A549 treated with GW870086 at 1 μM for 4 hours (cell line): Measurements from ENCODE around the gene TESMIN. TPM values are rescaled to one million over a fixed set of nuclear protein-coding genes. Genes with fewer than 3 reads are reported as not detected.

Experiments
- total RNA-seq: library from RNA; stranded (reverse); fragments of 200-300 nt; extraction: Qiagen RNA extraction; gene quantifications from 5 replicates; pipeline ENCODE4 v1.2.3, GENCODE V29; 2022; ENCODE audit warnings: low read depth

TESMIN gene, protein sequence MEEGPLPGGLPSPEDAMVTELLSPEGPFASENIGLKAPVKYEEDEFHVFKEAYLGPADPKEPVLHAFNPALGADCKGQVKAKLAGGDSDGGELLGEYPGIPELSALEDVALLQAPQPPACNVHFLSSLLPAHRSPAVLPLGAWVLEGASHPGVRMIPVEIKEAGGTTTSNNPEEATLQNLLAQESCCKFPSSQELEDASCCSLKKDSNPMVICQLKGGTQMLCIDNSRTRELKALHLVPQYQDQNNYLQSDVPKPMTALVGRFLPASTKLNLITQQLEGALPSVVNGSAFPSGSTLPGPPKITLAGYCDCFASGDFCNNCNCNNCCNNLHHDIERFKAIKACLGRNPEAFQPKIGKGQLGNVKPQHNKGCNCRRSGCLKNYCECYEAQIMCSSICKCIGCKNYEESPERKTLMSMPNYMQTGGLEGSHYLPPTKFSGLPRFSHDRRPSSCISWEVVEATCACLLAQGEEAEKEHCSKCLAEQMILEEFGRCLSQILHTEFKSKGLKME
- total RNA-seq: 4.3 to 6.8 TPM (median 5.7 TPM) in 5 replicates

GRCh38 chr11:68751331-68751856, at the start of gene TESMIN:
TESMIN (minus strand) TSS chr11:68751520; CDS start chr11:68750660, 860 bp downstream.

GRCh38 chr11:68684385-68685356, 66.6 kb downstream of the TESMIN start, which contains the start of gene GAL:
GAL (plus strand) TSS chr11:68684544; CDS start chr11:68684924, 380 bp downstream.

Other genes with a start within 250 kb of the TESMIN start
- gene GAL, start 67.0 kb downstream of the TESMIN start, total RNA-seq: 10.8 to 23.8 TPM (median 17.0 TPM) in 5 replicates
- 27.3 to 31.7 TPM (median 30.9 TPM) in 5 replicates for gene CPT1A, start 90.4 kb upstream of the TESMIN start, total RNA-seq
- 128 to 148 TPM (median 137 TPM) in 5 replicates for gene MRPL21, start 152.3 kb upstream of the TESMIN start, total RNA-seq
- gene IGHMBP2, start 152.4 kb upstream of the TESMIN start, total RNA-seq: 12.0 to 16.8 TPM (median 14.8 TPM) in 5 replicates
- gene MRGPRD, start 229.5 kb upstream of the TESMIN start, total RNA-seq: not detected in 5 replicates